ENCODE measurements around the gene SLC16A7.

DNA sequence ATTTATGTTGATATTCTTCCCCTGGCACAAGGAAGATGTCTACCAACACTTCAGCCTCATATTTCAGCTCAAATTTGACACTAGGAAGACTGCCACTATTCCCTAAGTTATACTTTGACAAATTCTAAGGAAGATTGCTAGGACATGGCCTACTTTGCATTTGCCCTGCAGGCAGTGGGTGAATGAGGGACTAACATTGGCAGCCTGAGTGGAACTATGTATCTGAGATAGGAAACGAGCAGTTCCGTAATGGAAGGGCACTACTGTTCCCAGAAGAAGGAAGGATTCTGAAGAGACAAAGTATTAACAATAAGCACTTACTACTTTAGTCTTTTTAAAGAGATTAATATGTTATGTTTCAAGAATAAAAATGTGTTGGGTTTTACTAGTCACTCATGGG lies 115.1 kb downstream of the SLC16A7 start:
- TF ChIP-seq POLR2AphosphoS5 (IDR thresholded peaks at IDR 0.05; ENCODE audit: low read depth, low read length) (no peak), POLR2A (IDR thresholded peaks at IDR 0.05; ENCODE audit: low read depth, low read length) (no peak)

All from GM12892 (cell line).